Psoas muscle (tissue), 8 donors: ENCODE data around the gene ACOXL. TPM values are rescaled to one million over a fixed set of nuclear protein-coding genes. Genes with fewer than 3 reads are reported as not detected.

ENCODE experiments used
- ATAC-seq, 4 donors: fragments of 200-7000 bp; cut with Tn5 transposase; one replicate each; pipeline ENCODE4 v1.9.1; 2020; ENCODE audit warnings: moderate library complexity in 3 of 4, mild to moderate bottlenecking in 2 of 4
- DNase-seq, 2 donors: peaks; one replicate each; pipeline ENCODE4 v3.0.0-alpha.2; 2020
- H3K27ac ChIP-seq: fragments of 200-600 bp; one replicate; pipeline ENCODE4 v1.8.0; 2022
- H3K27me3 ChIP-seq, 3 donors: fragments of 200-600 bp in 1 of 3; one replicate each; pipeline versions ENCODE4 v1.6.1 to v1.8.0; 2013 to 2022; ENCODE audit warnings: low read length in 2 of 3, mild to moderate bottlenecking in 2 of 3, moderate library complexity in 1 of 3; ENCODE audit not compliant: insufficient read depth in 3 of 3
- H3K36me3 ChIP-seq, 2 donors: fragments of 200-600 bp in 1 of 2; one replicate each; pipeline versions ENCODE4 v1.6.1 to v1.8.0; 2013 to 2022; ENCODE audit warnings: low read depth in 1 of 2, mild to moderate bottlenecking in 1 of 2, moderate library complexity in 1 of 2; ENCODE audit not compliant: insufficient read depth in 1 of 2
- H3K4me1 ChIP-seq: fragments of 200-600 bp; one replicate; pipeline ENCODE4 v1.8.0; 2022
- H3K4me3 ChIP-seq: fragments of 200-600 bp; one replicate; pipeline ENCODE4 v1.8.0; 2022; ENCODE audit warnings: mild to moderate bottlenecking
- H3K9me3 ChIP-seq: fragments of 200-600 bp; one replicate; pipeline ENCODE4 v1.8.0; 2022
- CTCF ChIP-seq: fragments of 200-600 bp; IDR thresholded peaks from one replicate; pipeline ENCODE4 v1.8.0; 2022; ENCODE audit warnings: antibody characterized with exemption
- WGBS, 3 donors: extraction: QIAGEN DNeasy Blood & Tissue Kit; methylation state at CpG; one replicate each; pipeline versions ENCODE4 v1.1.6 to v1.1.7; 2013; 5-methylcytosine and 5-hydroxymethylcytosine counted together
- intact Hi-C, 2 donors: fragments of 100-400 bp; cut with DNase I; formaldehyde crosslinking; loops; one replicate each; pipeline versions ENCODE4 v1.11.0 to v1.14.2; 2022
- polyA plus RNA-seq, 3 donors: library from polyadenylated mRNA; stranded (reverse); fragments of 200-250 nt; gene quantifications; one replicate each; pipeline ENCODE4 v1.2.3, GENCODE V29; 2013
- total RNA-seq, 4 donors: library from RNA; stranded (reverse); fragmentation: NEBNext Ultra II Directional in 2 of 4; extraction: Animal tissue kit (Norgen Biotek cat#: 25700) in 2 of 4; gene quantifications; one replicate each; pipeline versions ENCODE4 v1.2.1 to v1.2.4, GENCODE V29; 2021 to 2023
- donor health status: healthy with polysubstance abuse.
- donor health status: DM: no; HTN: no; CAD: no; lungs with moderate emphysema.
- donor health status: Bipolar disorder and iron deficiency.
- donor health status: healthy.
- donor health status: DM: yes; HTN: yes; CAD: no.
- donor health status: DM: no; HTN: no; CAD: no.
- donor health status: DM: no; HTN: no; CAD: no.
- donor health status: DM: yes; HTN: yes; CAD: no.

Gene ACOXL
- total and polyA plus RNA-seq, 7 donors = 0.01 TPM; not detected in 6

- intact Hi-C loops = no loop called here
- no peaks in the 10 kb centered on the region for H3K4me1 ChIP-seq
- H3K36me3 ChIP-seq = no peaks in the 10 kb centered on the region
- 89 to 93% (median 92%) methylated on average over 2 of the region's 2 CpGs for WGBS, 3 donors
- ATAC-seq (no peak), DNase-seq (no peak)
- no peak overlapping the region for H3K4me3 ChIP-seq
- no peak overlapping the region for H3K27ac ChIP-seq
- no peaks in the 10 kb centered on the region for H3K27me3 ChIP-seq
- no peak for TF ChIP-seq CTCF
- H3K9me3 ChIP-seq = no peaks in the 10 kb centered on the region
Measured at GRCh38 chr2:110867078-110867477, 134.7 kb downstream of the ACOXL start.

- Histone ChIP-seq H3K4me1 (no peaks in the 10 kb centered on the region), H3K36me3 (no peaks in the 10 kb centered on the region), H3K27me3 (no peaks in the 10 kb centered on the region), H3K4me3 (no peak overlapping the region), H3K27ac (no peak overlapping the region), H3K9me3 (no peaks in the 10 kb centered on the region)
- no peak for ATAC-seq
- no peak for DNase-seq
- no peak for TF ChIP-seq CTCF
- 62 to 69% (median 66%) methylated on average over 5 of the region's 5 CpGs for WGBS, 3 donors
- intact Hi-C loops = no loop called here
Measured at GRCh38 chr2:110868971-110869370, 136.6 kb downstream of the ACOXL start.

GRCh38 chr2:110869472-110870446, 137.4 kb downstream of the ACOXL start:
- TF ChIP-seq CTCF = no peak
- 60 to 66% (median 63%) methylated on average over 10 of the region's 10 CpGs for WGBS, 3 donors
- Histone ChIP-seq H3K4me1 (no peaks in the 10 kb centered on the region), H3K27ac (no peak overlapping the region), H3K36me3 (no peaks in the 10 kb centered on the region), H3K27me3 (no peaks in the 10 kb centered on the region), H3K4me3 (no peak overlapping the region), H3K9me3 (no peaks in the 10 kb centered on the region)
- DNase-seq (no peak), ATAC-seq (no peak)
- intact Hi-C loops = no loop called here

GRCh38 chr2:110870545-110870944, 138.2 kb downstream of the ACOXL start:
- WGBS, 3 donors = 57 to 68% (median 63%) methylated on average over 2 of the region's 2 CpGs
- no peak for DNase-seq
- H3K27me3 ChIP-seq = no peaks in the 10 kb centered on the region
- TF ChIP-seq CTCF = no peak
- no peaks in the 10 kb centered on the region for H3K36me3 ChIP-seq
- H3K4me1 ChIP-seq = no peaks in the 10 kb centered on the region
- no peak overlapping the region for H3K27ac ChIP-seq
- intact Hi-C loops = no loop called here
- no peak overlapping the region for H3K4me3 ChIP-seq
- no peaks in the 10 kb centered on the region for H3K9me3 ChIP-seq
- ATAC-seq = no peak
